ENCODE results near the gene CDC73. TPM values are rescaled to one million over a fixed set of nuclear protein-coding genes. Genes with fewer than 3 reads are reported as not detected.

CDC73 gene
- polyA plus RNA-seq, 1 donor (not counting 4 experiments of a cell fraction or from before 2014, with no cell fraction given), result 45.3 TPM

- no peaks in the 10 kb centered on the region for H3K9me1 ChIP-seq (ENCODE audit: control insufficient read depth, extremely low read depth, insufficient read depth, low read length)
- peaks cover 9% of the 10 kb centered on the region for H3K4me1 ChIP-seq (ENCODE audit: control insufficient read depth, extremely low read depth, insufficient read depth, low read length)
- no peak overlapping the region for H3K4me3 ChIP-seq (ENCODE audit: control insufficient read depth in 2 of 3, extremely low read depth in 1 of 3, insufficient read depth in 2 of 3, low read depth in 1 of 3, low read length in 3 of 3)
- dilution Hi-C loops (cut with MboI; ENCODE audit: extremely low pct_ligation_motif_present, low sequenced_read_pairs), result no loop called here
- no peaks in the 10 kb centered on the region for H4K20me1 ChIP-seq (ENCODE audit: control insufficient read depth, extremely low read depth, insufficient read depth, low read length)
- no peak overlapping the region for H3K9ac ChIP-seq (ENCODE audit: control insufficient read depth, extremely low read depth, insufficient read depth, low read length)
- no peak overlapping the region for H3K27ac ChIP-seq (ENCODE audit: control insufficient read depth, insufficient read depth, low read length)
- TF ChIP-seq CTCF (optimal IDR thresholded peaks at IDR 0.05 in 1 of 3, IDR thresholded peaks at IDR 0.05 in 1 of 3, conservative IDR thresholded peaks at IDR 0.05 in 1 of 3; ENCODE audit: extremely low read depth in 1 of 3, insufficient read depth in 2 of 3, low read length in 3 of 3), result no peak
- H2AFZ ChIP-seq (ENCODE audit: control insufficient read depth, low read length), result no peak overlapping the region
- no peak overlapping the region for H3K4me2 ChIP-seq (ENCODE audit: control insufficient read depth, extremely low read depth, insufficient read depth, low read depth, low read length)
- no peaks in the 10 kb centered on the region for H3K36me3 ChIP-seq (ENCODE audit: control insufficient read depth in 2 of 2, extremely low read depth in 1 of 2, insufficient read depth in 2 of 2, low read length in 2 of 2)
- no peak for FAIRE-seq
- H3K27me3 ChIP-seq (ENCODE audit: control insufficient read depth, extremely low read depth, insufficient read depth, low read length), result no peaks in the 10 kb centered on the region
- H3K79me2 ChIP-seq (ENCODE audit: control insufficient read depth, insufficient read depth, low read length), result peaks cover 8% of the 10 kb centered on the region
- DNase-seq (ENCODE audit: low read depth, low spot score), result no peak
- no peaks in the 10 kb centered on the region for H3K9me3 ChIP-seq (ENCODE audit: control insufficient read depth, low read depth, low read length)
These were observed 3.6 kb upstream of the CDC73 start for GRCh38 chr1:193118194-193118593.

- Histone ChIP-seq H3K36me3 (ENCODE audit: control insufficient read depth in 2 of 2, extremely low read depth in 1 of 2, insufficient read depth in 2 of 2, low read length in 2 of 2) (no peaks in the 10 kb centered on the region), H2AFZ (ENCODE audit: control insufficient read depth, low read length) (no peak overlapping the region), H3K4me3 (ENCODE audit: control insufficient read depth in 2 of 3, extremely low read depth in 1 of 3, insufficient read depth in 2 of 3, low read depth in 1 of 3, low read length in 3 of 3) (no peak overlapping the region), H3K4me1 (ENCODE audit: control insufficient read depth, extremely low read depth, insufficient read depth, low read length) (peaks cover 18% of the 10 kb centered on the region), H4K20me1 (ENCODE audit: control insufficient read depth, extremely low read depth, insufficient read depth, low read length) (no peaks in the 10 kb centered on the region), H3K9ac (ENCODE audit: control insufficient read depth, extremely low read depth, insufficient read depth, low read length) (no peak overlapping the region), H3K27me3 (ENCODE audit: control insufficient read depth, extremely low read depth, insufficient read depth, low read length) (no peaks in the 10 kb centered on the region), H3K9me1 (ENCODE audit: control insufficient read depth, extremely low read depth, insufficient read depth, low read length) (no peaks in the 10 kb centered on the region), H3K4me2 (ENCODE audit: control insufficient read depth, extremely low read depth, insufficient read depth, low read depth, low read length) (no peak overlapping the region), H3K79me2 (ENCODE audit: control insufficient read depth, insufficient read depth, low read length) (peaks cover 17% of the 10 kb centered on the region), H3K27ac (ENCODE audit: control insufficient read depth, insufficient read depth, low read length) (no peak overlapping the region), H3K9me3 (ENCODE audit: control insufficient read depth, low read depth, low read length) (no peaks in the 10 kb centered on the region)
- dilution Hi-C loops (cut with MboI; ENCODE audit: extremely low pct_ligation_motif_present, low sequenced_read_pairs), result no loop called here
- no peak for FAIRE-seq
- DNase-seq (ENCODE audit: low read depth, low spot score), result no peak
- TF ChIP-seq EZH2 (IDR thresholded peaks at IDR 0.05; ENCODE audit: low read length) (no peak), CTCF (optimal IDR thresholded peaks at IDR 0.05 in 1 of 3, IDR thresholded peaks at IDR 0.05 in 1 of 3, conservative IDR thresholded peaks at IDR 0.05 in 1 of 3; ENCODE audit: extremely low read depth in 1 of 3, insufficient read depth in 2 of 3, low read length in 3 of 3) (no peak)
These were observed 2.8 kb upstream of the CDC73 start for GRCh38 chr1:193118803-193119730.

Measured in keratinocyte (primary cell).